ENCODE results near the gene TCAIM. TPM values are rescaled to one million over a fixed set of nuclear protein-coding genes. Genes with fewer than 3 reads are reported as not detected.

Gene TCAIM
- total RNA-seq, 6 donors from 2014 or later: 10.5 to 33.5 (median 19.6) TPM

- TF ChIP-seq EP300 (IDR thresholded peaks at IDR 0.05) (no peak), CTCF (IDR thresholded peaks at IDR 0.05) (no peak), POLR2A (IDR thresholded peaks at IDR 0.05) (no peak), POLR2AphosphoS5 (IDR thresholded peaks at IDR 0.05) (no peak)
- no peaks in the 10 kb centered on the region for H3K36me3 ChIP-seq
- DNase-seq: no peak
- H3K27ac ChIP-seq: no peak overlapping the region
- H3K9me3 ChIP-seq: no peaks in the 10 kb centered on the region
- ATAC-seq (ENCODE audit: low FRiP score in 2 of 2): no peak
- no peaks in the 10 kb centered on the region for H3K27me3 ChIP-seq
- H3K4me1 ChIP-seq: no peaks in the 10 kb centered on the region
- H3K4me3 ChIP-seq: no peak overlapping the region
These were observed 41.3 kb upstream of the TCAIM start for GRCh38 chr3:44297255-44297654.

GRCh38 chr3:44301746-44302145 is 36.8 kb upstream of the TCAIM start:
- ATAC-seq (ENCODE audit: low FRiP score in 2 of 2) (no peak), DNase-seq (no peak)
- Histone ChIP-seq H3K36me3 (no peaks in the 10 kb centered on the region), H3K27me3 (no peaks in the 10 kb centered on the region), H3K9me3 (no peaks in the 10 kb centered on the region), H3K27ac (no peak overlapping the region), H3K4me1 (no peaks in the 10 kb centered on the region), H3K4me3 (no peak overlapping the region)
- WGBS, 2 donors: 73 to 85% methylated on average over 3 of the region's 3 CpGs
- TF ChIP-seq EP300 (IDR thresholded peaks at IDR 0.05): no peak
- no peak for TF ChIP-seq CTCF (IDR thresholded peaks at IDR 0.05)
- no peak for TF ChIP-seq POLR2AphosphoS5 (IDR thresholded peaks at IDR 0.05)
- TF ChIP-seq POLR2A (IDR thresholded peaks at IDR 0.05): no peak

DNA sequence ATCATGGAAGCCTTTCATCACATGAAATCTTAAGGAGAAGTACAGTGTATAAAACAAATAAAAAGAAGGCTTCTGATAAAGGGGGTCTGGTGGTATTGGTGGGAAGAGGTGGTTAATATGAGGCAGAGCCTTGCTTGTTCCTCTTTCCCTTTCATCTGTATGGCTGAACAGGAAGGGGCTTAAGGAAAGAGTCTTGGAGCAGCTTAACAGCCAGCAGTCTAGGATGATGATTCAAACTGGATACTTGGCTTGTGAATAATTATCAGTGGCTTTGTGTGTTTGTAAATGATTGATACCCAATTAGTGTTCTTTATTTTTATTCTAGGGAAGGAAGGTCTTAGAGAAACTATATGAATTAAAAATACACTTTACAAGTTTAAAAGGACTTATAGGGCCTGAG is 29.1 kb upstream of the TCAIM start:
- no peak for ATAC-seq (ENCODE audit: low FRiP score in 2 of 2)
- Histone ChIP-seq H3K4me3 (no peak overlapping the region), H3K27ac (no peak overlapping the region), H3K36me3 (no peaks in the 10 kb centered on the region), H3K9me3 (no peaks in the 10 kb centered on the region), H3K27me3 (no peaks in the 10 kb centered on the region), H3K4me1 (no peaks in the 10 kb centered on the region)
- TF ChIP-seq POLR2A (IDR thresholded peaks at IDR 0.05) (no peak), CTCF (IDR thresholded peaks at IDR 0.05) (no peak), POLR2AphosphoS5 (IDR thresholded peaks at IDR 0.05) (no peak), EP300 (IDR thresholded peaks at IDR 0.05) (no peak)
- no peak for DNase-seq

DNA sequence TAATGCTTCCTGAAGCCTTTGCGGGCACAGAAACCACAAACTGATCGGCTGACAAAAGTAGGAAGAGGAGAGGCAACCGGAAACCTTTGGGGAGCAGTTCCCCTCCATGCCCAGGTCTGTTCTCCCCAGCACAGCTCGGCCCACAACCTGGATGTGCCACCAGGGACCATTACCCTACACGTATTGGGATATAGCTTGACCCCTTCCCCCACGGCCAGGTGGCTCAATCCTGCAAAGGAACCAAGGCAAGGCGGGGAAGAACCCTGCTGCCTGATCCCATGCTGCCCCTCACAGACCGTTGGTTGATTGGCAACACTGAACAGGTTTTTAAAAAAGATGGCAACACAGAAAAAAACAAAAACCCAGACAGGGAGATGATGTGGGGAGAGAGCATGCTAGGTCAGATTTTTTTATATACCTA is 19.7 kb upstream of the TCAIM start:
- H3K4me1 ChIP-seq: no peaks in the 10 kb centered on the region
- no peaks in the 10 kb centered on the region for H3K9me3 ChIP-seq
- no peak overlapping the region for H3K27ac ChIP-seq
- 44 to 56% methylated on average over 8 of the region's 8 CpGs for WGBS, 2 donors
- H3K4me3 ChIP-seq: no peak overlapping the region
- ATAC-seq (ENCODE audit: low FRiP score in 2 of 2): no peak
- no peak for DNase-seq
- TF ChIP-seq POLR2AphosphoS5 (IDR thresholded peaks at IDR 0.05): no peak
- TF ChIP-seq EP300 (IDR thresholded peaks at IDR 0.05): no peak
- TF ChIP-seq CTCF (IDR thresholded peaks at IDR 0.05): no peak
- no peak for TF ChIP-seq POLR2A (IDR thresholded peaks at IDR 0.05)
- H3K36me3 ChIP-seq: no peaks in the 10 kb centered on the region
- no peaks in the 10 kb centered on the region for H3K27me3 ChIP-seq

GRCh38 chr3:44321335-44321734 is 17.2 kb upstream of the TCAIM start:
- no peak overlapping the region for H3K27ac ChIP-seq
- TF ChIP-seq CTCF (IDR thresholded peaks at IDR 0.05): no peak
- TF ChIP-seq POLR2AphosphoS5 (IDR thresholded peaks at IDR 0.05): no peak
- no peak for TF ChIP-seq EP300 (IDR thresholded peaks at IDR 0.05)
- no peak for TF ChIP-seq POLR2A (IDR thresholded peaks at IDR 0.05)
- no peaks in the 10 kb centered on the region for H3K9me3 ChIP-seq
- no peaks in the 10 kb centered on the region for H3K27me3 ChIP-seq
- no peaks in the 10 kb centered on the region for H3K4me1 ChIP-seq
- DNase-seq: no peak
- H3K4me3 ChIP-seq: no peak overlapping the region
- ATAC-seq (ENCODE audit: low FRiP score in 2 of 2): no peak
- H3K36me3 ChIP-seq: no peaks in the 10 kb centered on the region
- 38 to 47% methylated on average over 3 of the region's 3 CpGs for WGBS, 2 donors
